NCI-H524 treated with DMSO at 0.1 percent for 48 hours (cell line): ENCODE measurements around the gene MAGEB6B.
"Not testable (repeated sequence)": the region's sequence is repeated elsewhere in the genome, so short reads cannot be mapped to it uniquely, and the experiment has no call there.

ENCODE experiments used
- DNase-seq: peaks from one replicate; lab custom pipeline; 2025; lab: John Stamatoyannopoulos, UW

Gene MAGEB6B

GRCh38 chrX:26160301-26160700, at the start of gene MAGEB6B:
TSS of gene MAGEB6B (plus strand) at chrX:26160601. CDS start at chrX:26160601, 0 bp downstream.
- DNase-seq, result no peak

- DNase-seq, result no peak
Observed at GRCh38 chrX:26138274-26138673, 22.1 kb upstream of the MAGEB6B start, which contains the start of gene MAGEB18. TSS of gene MAGEB18 (plus strand) at chrX:26138343. CDS start at chrX:26138986, 643 bp downstream.

- no peak for DNase-seq
Observed at GRCh38 chrX:26146024-26146423, 14.4 kb upstream of the MAGEB6B start.

GRCh38 chrX:26192204-26192603, 31.8 kb downstream of the MAGEB6B start, which contains the start of gene MAGEB6:
TSS of gene MAGEB6 (plus strand) at chrX:26192440. CDS start at chrX:26193847, 1,407 bp downstream.
- DNase-seq, result no peak

GRCh38 chrX:26203561-26203960, 43.2 kb downstream of the MAGEB6B start:
- DNase-seq, result no peak

GRCh38 chrX:26204717-26205116, 44.3 kb downstream of the MAGEB6B start:
- DNase-seq, result not testable (repeated sequence)

GRCh38 chrX:26208012-26208411, 47.6 kb downstream of the MAGEB6B start:
- DNase-seq, result no peak
